ENCODE results near the gene TULP4.
"Not testable (repeated sequence)": the region's sequence is repeated elsewhere in the genome, so short reads cannot be mapped to it uniquely, and the experiment has no call there.

The TULP4 gene

GRCh38 chr6:158554611-158555361 is 242.5 kb downstream of the TULP4 start:
- no peaks in the 10 kb centered on the region for H4K20me1 ChIP-seq (ENCODE audit: insufficient read depth, low read length, poor library complexity, severe bottlenecking)
- H2AFZ ChIP-seq (ENCODE audit: low read length), result peak overlapping the region; percentile 70
- no peaks in the 10 kb centered on the region for H3K79me2 ChIP-seq (ENCODE audit: insufficient read depth, low read length)
- no peaks in the 10 kb centered on the region for H3K27me3 ChIP-seq (ENCODE audit: insufficient read depth, low read length, poor library complexity, severe bottlenecking)
- H3K9ac ChIP-seq (ENCODE audit: low read depth, low read length, poor library complexity, severe bottlenecking), result no peak overlapping the region
- H3K9me2 ChIP-seq (replicated peaks; ENCODE audit: low read depth, low read length), result no peaks in the 10 kb centered on the region
- H3K4me1 ChIP-seq (ENCODE audit: insufficient read depth, low read length, poor library complexity, severe bottlenecking), result peaks cover 10% of the 10 kb centered on the region
- no peaks in the 10 kb centered on the region for H3K9me3 ChIP-seq (ENCODE audit: insufficient read depth, low read depth, low read length)
- H3F3A ChIP-seq (ENCODE audit: low read depth), result no peaks in the 10 kb centered on the region
- TF ChIP-seq EZH2phosphoT487 (IDR thresholded peaks at IDR 0.05; ENCODE audit: borderline replicate concordance) (no peak), CTCF (conservative IDR thresholded peaks at IDR 0.05; ENCODE audit: low read length) (no peak)
- H3K4me3 ChIP-seq (ENCODE audit: low read length, poor library complexity, severe bottlenecking), result no peak overlapping the region
- H3K4me2 ChIP-seq (ENCODE audit: low read depth, low read length, poor library complexity, severe bottlenecking), result peak overlapping the region; percentile 12
- no peaks in the 10 kb centered on the region for H3K36me3 ChIP-seq (ENCODE audit: insufficient read depth, low read length)

DNA sequence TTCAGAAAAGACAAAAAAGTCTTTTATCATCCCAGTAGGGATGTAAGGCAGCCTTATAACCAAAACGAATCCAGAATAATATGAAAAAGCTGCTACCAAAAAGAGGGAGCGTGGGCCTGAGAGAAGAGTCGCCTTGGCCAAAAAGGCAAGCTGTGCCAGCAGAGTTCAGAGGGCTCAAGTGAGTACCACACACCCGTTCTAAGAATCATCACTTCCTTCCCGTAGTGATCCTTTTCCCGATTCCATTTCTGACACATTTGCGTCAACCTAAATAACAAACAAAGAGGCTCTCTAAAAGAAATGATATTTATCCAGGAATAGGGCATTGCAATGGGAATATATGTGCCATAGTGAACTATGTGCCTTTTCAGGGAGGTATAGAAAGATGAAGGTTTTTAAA is 243.8 kb downstream of the TULP4 start:
- Histone ChIP-seq H3K9me3 (ENCODE audit: insufficient read depth, low read depth, low read length) (no peaks in the 10 kb centered on the region), H4K20me1 (ENCODE audit: insufficient read depth, low read length, poor library complexity, severe bottlenecking) (peaks cover 4% of the 10 kb centered on the region), H3K4me3 (ENCODE audit: low read length, poor library complexity, severe bottlenecking) (no peak overlapping the region), H3K4me1 (ENCODE audit: insufficient read depth, low read length, poor library complexity, severe bottlenecking) (peaks cover 15% of the 10 kb centered on the region), H3K36me3 (ENCODE audit: insufficient read depth, low read length) (no peaks in the 10 kb centered on the region), H3K9ac (ENCODE audit: low read depth, low read length, poor library complexity, severe bottlenecking) (no peak overlapping the region), H3K4me2 (ENCODE audit: low read depth, low read length, poor library complexity, severe bottlenecking) (no peak overlapping the region), H3F3A (ENCODE audit: low read depth) (no peaks in the 10 kb centered on the region), H2AFZ (ENCODE audit: low read length) (no peak overlapping the region), H3K9me2 (replicated peaks; ENCODE audit: low read depth, low read length) (no peaks in the 10 kb centered on the region), H3K79me2 (ENCODE audit: insufficient read depth, low read length) (peaks cover 8% of the 10 kb centered on the region), H3K27me3 (ENCODE audit: insufficient read depth, low read length, poor library complexity, severe bottlenecking) (no peaks in the 10 kb centered on the region)
- TF ChIP-seq EZH2phosphoT487 (IDR thresholded peaks at IDR 0.05; ENCODE audit: borderline replicate concordance) (no peak), CTCF (conservative IDR thresholded peaks at IDR 0.05; ENCODE audit: low read length) (no peak)

DNA sequence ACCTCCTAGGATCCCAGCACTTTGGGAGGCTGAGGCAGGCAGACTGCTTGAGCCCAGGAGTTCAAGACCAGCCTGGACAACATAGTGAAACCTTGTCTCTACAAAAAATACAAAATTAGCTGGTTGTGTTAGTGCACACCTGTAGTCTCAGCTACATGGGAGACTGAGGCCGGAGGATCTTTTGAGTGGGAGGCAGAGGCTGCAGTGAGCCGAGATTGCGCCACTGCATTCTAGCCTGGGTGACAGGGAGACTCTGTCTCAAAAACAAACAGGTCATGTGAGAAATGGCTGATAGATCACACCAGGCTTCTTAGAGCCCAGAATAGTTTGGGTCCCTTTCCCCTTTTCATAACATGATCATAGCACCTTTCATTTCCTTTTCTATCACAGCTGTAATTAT is 244.8 kb downstream of the TULP4 start:
- H3K4me2 ChIP-seq (ENCODE audit: low read depth, low read length, poor library complexity, severe bottlenecking); H3K4me3 ChIP-seq (ENCODE audit: low read length, poor library complexity, severe bottlenecking); H2AFZ ChIP-seq (ENCODE audit: low read length); H3F3A ChIP-seq (ENCODE audit: low read depth); H3K27me3 ChIP-seq (ENCODE audit: insufficient read depth, low read length, poor library complexity, severe bottlenecking); H3K36me3 ChIP-seq (ENCODE audit: insufficient read depth, low read length); H3K9ac ChIP-seq (ENCODE audit: low read depth, low read length, poor library complexity, severe bottlenecking); H3K9me3 ChIP-seq (ENCODE audit: insufficient read depth, low read depth, low read length); H3K9me2 ChIP-seq (replicated peaks; ENCODE audit: low read depth, low read length): not testable (repeated sequence)
- Histone ChIP-seq H3K79me2 (ENCODE audit: insufficient read depth, low read length) (peaks cover 18% of the 10 kb centered on the region), H3K4me1 (ENCODE audit: insufficient read depth, low read length, poor library complexity, severe bottlenecking) (peaks cover 24% of the 10 kb centered on the region), H4K20me1 (ENCODE audit: insufficient read depth, low read length, poor library complexity, severe bottlenecking) (peaks cover 14% of the 10 kb centered on the region)

- Histone ChIP-seq H3K4me1 (ENCODE audit: insufficient read depth, low read length, poor library complexity, severe bottlenecking) (peaks cover 26% of the 10 kb centered on the region), H2AFZ (ENCODE audit: low read length) (no peak overlapping the region; the same call in 1 of the 2 replicates), H4K20me1 (ENCODE audit: insufficient read depth, low read length, poor library complexity, severe bottlenecking) (peaks cover 22% of the 10 kb centered on the region), H3K79me2 (ENCODE audit: insufficient read depth, low read length) (peaks cover 26% of the 10 kb centered on the region), H3K27me3 (ENCODE audit: insufficient read depth, low read length, poor library complexity, severe bottlenecking) (no peaks in the 10 kb centered on the region), H3F3A (ENCODE audit: low read depth) (no peaks in the 10 kb centered on the region), H3K9ac (ENCODE audit: low read depth, low read length, poor library complexity, severe bottlenecking) (no peak overlapping the region), H3K36me3 (ENCODE audit: insufficient read depth, low read length) (no peaks in the 10 kb centered on the region), H3K4me2 (ENCODE audit: low read depth, low read length, poor library complexity, severe bottlenecking) (no peak overlapping the region), H3K9me3 (ENCODE audit: insufficient read depth, low read depth, low read length) (no peaks in the 10 kb centered on the region), H3K4me3 (ENCODE audit: low read length, poor library complexity, severe bottlenecking) (no peak overlapping the region), H3K9me2 (replicated peaks; ENCODE audit: low read depth, low read length) (no peaks in the 10 kb centered on the region)
- TF ChIP-seq EZH2phosphoT487 (IDR thresholded peaks at IDR 0.05; ENCODE audit: borderline replicate concordance), result no peak
- TF ChIP-seq CTCF (conservative IDR thresholded peaks at IDR 0.05; ENCODE audit: low read length), result no peak
Measured at GRCh38 chr6:158557927-158558326, 245.7 kb downstream of the TULP4 start.

Measured in Loucy (cell line).